ENCODE measurements around the gene BTRC. TPM values are rescaled to one million over a fixed set of nuclear protein-coding genes. Genes with fewer than 3 reads are reported as not detected.
A peak's percentile ranks its signal among the peaks of the same experiment; 100 is the strongest.

The BTRC gene
- total RNA-seq, 1 donor = 12.6 TPM

- DNase-seq (ENCODE audit: low read depth) = no peak
- TF ChIP-seq CTCF (IDR thresholded peaks at IDR 0.05; ENCODE audit: insufficient read depth, low read length) = no peak
- H3K4me3 ChIP-seq (ENCODE audit: low read depth, low read length) = no peak overlapping the region
These were observed 75.5 kb downstream of the BTRC start for GRCh38 chr10:101429423-101429822.

GRCh38 chr10:101436302-101436701, 82.3 kb downstream of the BTRC start:
- DNase-seq (ENCODE audit: low read depth) = no peak
- H3K4me3 ChIP-seq (ENCODE audit: low read depth, low read length) = no peak overlapping the region
- TF ChIP-seq CTCF (IDR thresholded peaks at IDR 0.05; ENCODE audit: insufficient read depth, low read length) = no peak

GRCh38 chr10:101438881-101439391, 85.0 kb downstream of the BTRC start:
- no peak for TF ChIP-seq CTCF (IDR thresholded peaks at IDR 0.05; ENCODE audit: insufficient read depth, low read length)
- no peak overlapping the region for H3K4me3 ChIP-seq (ENCODE audit: low read depth, low read length)
- DNase-seq (ENCODE audit: low read depth) = peak; percentile 28

GRCh38 chr10:101441541-101442455, 87.8 kb downstream of the BTRC start:
- peak; percentile 75 for TF ChIP-seq CTCF (IDR thresholded peaks at IDR 0.05; ENCODE audit: insufficient read depth, low read length)
- H3K4me3 ChIP-seq (ENCODE audit: low read depth, low read length) = no peak overlapping the region
- peak; percentile 75 for DNase-seq (ENCODE audit: low read depth)

GRCh38 chr10:101442456-101442800, 88.5 kb downstream of the BTRC start:
- no peak for DNase-seq (ENCODE audit: low read depth)
- no peak overlapping the region for H3K4me3 ChIP-seq (ENCODE audit: low read depth, low read length)
- TF ChIP-seq CTCF (IDR thresholded peaks at IDR 0.05; ENCODE audit: insufficient read depth, low read length) = no peak

GRCh38 chr10:101444058-101444898, 90.3 kb downstream of the BTRC start:
- peak; percentile 26 for TF ChIP-seq CTCF (IDR thresholded peaks at IDR 0.05; ENCODE audit: insufficient read depth, low read length)
- peak; percentile 20 for DNase-seq (ENCODE audit: low read depth)
- no peak overlapping the region for H3K4me3 ChIP-seq (ENCODE audit: low read depth, low read length)
